GM20000 (cell line): Measurements from ENCODE around the gene GALNTL6.
"Not testable (repeated sequence)": the region's sequence is repeated elsewhere in the genome, so short reads cannot be mapped to it uniquely, and the experiment has no call there.

Source experiments
- DNase-seq: peaks from one replicate; pipeline ENCODE4 v3.0.0; 2012; ENCODE audit warnings: low spot score
- TF ChIP-seq, protein P1 (sequence below): IDR thresholded peaks from 2 replicates; pipeline ENCODE4 v1.5.1; 2012; ENCODE audit warnings: mild to moderate bottlenecking, control low read depth; ENCODE audit errors: extremely low read depth, missing control alignments

GALNTL6 gene

DNA sequence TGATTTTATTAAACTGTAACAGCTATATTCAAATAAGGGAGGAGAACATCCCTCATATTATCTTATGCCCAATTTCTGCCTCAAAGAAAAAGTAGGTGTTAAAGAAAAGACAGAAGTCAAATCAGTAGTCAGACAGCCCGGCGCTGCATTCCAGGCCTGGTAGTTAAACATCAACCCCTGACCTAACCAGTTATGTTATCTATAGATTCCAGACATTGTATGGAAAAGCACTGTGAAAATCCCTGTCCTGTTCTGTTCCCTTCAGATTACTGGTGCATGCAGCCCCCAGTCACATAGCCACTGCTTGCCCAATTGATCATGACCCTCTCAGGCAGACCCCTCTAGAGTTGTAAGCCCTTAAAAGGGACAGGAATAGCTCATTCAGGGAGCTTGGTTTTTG lies 1085.5 kb downstream of the GALNTL6 start:
- TF ChIP-seq, protein P1, sequence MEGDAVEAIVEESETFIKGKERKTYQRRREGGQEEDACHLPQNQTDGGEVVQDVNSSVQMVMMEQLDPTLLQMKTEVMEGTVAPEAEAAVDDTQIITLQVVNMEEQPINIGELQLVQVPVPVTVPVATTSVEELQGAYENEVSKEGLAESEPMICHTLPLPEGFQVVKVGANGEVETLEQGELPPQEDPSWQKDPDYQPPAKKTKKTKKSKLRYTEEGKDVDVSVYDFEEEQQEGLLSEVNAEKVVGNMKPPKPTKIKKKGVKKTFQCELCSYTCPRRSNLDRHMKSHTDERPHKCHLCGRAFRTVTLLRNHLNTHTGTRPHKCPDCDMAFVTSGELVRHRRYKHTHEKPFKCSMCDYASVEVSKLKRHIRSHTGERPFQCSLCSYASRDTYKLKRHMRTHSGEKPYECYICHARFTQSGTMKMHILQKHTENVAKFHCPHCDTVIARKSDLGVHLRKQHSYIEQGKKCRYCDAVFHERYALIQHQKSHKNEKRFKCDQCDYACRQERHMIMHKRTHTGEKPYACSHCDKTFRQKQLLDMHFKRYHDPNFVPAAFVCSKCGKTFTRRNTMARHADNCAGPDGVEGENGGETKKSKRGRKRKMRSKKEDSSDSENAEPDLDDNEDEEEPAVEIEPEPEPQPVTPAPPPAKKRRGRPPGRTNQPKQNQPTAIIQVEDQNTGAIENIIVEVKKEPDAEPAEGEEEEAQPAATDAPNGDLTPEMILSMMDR: no peak
- DNase-seq: no peak

DNA sequence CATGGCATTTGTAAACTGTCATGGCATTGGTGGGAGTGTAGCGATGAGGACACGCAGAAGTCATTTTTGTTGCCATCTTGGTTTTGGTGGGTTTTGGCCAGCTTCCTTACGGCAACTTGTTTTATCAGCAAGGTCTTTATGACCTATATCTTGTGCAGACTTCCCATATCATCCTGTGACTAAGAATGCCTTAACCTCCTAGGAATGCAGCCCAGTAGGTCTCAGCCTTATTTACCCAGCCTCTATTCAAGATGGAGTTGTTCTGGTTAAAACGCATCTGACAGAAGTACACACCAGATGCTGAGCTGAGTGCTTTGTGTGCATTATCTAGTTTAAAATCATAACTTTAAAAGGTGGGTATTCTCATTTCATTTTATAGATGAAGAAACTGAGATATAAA lies 1086.7 kb downstream of the GALNTL6 start:
- TF ChIP-seq, protein P1: no peak
- no peak for DNase-seq

DNA sequence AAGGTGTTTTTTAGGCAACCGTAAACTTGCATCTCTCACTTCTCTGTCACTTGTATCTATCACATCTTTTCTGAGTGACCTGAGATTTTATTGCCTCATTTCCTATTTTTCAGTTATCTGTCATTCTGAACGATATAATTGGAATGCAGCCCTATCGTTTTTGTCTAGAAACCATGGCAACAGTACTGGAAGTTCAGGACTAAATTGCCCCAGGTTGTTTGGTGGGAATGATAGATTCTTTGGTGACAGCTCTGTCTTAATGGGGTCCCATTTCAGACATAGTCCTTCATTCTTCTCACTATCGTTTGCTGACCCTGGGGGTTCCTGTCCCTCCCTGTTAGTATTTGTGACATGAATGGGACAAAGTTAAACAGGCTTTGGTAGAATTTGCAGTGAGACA lies 1087.7 kb downstream of the GALNTL6 start:
- no peak for DNase-seq
- TF ChIP-seq, protein P1: no peak

DNA sequence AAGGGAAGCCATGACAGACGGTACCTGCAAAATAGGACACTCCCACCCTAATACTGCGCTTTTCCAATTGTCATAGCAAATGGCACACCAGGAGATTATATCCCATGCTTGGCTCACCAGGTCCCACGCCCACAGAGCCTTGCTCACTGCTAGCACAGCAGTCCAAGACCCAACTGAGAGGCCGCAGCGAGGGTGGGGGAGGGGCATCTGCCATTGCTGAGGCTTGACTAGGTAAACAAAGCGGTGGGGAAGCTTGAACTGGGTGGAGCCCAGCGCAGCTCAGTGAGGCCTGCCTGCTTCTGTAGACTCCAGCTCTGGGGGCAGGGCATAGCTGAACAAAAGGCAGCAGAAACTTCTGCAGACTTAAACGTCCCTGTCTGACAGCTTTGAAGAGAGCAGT lies 1099.3 kb downstream of the GALNTL6 start:
- not testable (repeated sequence) for DNase-seq

DNA sequence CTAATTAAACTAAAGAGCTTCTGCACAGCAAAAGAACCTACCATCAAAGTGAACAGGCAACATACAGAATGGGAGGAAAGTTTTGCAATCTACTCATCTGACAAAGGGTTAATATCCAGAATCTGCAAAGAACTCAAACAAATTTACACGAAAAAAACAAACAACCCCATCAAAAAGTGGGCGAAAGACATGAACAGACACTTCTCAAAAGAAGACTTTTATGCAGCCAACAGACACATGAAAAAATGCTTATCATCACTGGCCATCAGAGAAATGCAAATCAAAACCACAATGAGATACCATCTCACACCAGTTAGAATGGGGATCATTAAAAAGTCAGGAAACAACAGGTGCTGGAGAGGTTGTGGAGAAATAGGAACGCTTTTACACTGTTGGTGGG lies 1104.2 kb downstream of the GALNTL6 start:
- not testable (repeated sequence) for DNase-seq

DNA sequence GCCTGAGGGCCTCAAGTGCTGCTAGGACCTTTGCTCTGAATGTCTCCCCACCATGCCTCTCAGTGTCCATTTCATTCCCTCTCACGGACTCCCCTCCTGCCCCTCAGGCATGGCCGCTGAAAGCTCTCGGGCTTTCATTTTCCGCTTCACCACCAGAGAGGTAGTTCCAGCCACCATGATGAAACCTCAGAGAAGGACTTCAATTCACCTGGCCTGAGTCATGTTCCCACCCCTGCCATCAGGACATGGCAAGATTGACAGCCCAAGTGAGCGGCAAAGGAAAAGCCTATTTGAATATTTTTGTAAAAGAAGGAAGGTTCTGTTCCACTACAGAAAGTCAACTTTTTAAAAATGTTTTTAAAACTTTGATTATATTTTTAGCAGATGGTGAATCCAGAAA lies 1106.1 kb downstream of the GALNTL6 start:
- DNase-seq: no peak
- TF ChIP-seq, protein P1: no peak

DNA sequence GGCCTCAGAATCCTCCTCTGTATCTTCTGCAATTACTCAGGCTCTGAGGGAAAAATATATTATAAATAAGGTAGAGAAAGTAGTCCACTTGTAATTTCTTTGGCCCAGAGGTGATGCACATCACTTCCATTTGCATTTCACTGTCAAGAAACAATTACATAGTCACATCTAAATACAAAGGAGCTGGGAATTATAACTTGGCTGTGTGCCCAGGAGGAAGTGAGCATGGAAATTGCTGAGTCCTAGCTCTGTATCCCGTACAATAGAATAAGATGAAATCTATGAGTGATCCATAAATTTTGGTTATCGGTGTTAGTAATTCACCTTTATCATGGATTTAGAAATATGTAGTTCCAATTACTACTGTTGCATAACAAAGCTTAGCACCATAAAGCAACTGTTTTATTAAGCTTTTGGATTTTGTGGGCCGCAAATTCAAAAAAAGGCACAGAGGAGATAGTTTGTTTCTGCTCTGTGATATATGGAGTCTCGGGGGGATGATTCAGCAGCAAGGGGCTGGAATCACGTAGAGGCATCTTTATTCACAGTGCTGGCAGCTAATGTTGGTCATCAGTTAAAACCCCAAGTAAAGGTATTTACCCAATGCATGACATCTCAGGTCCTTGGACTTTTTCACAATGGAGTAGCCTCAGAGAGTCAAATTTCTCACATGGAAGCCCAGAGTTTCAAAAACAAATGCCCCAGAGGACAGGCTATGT lies 1114.1 kb downstream of the GALNTL6 start:
- TF ChIP-seq, protein P1: no peak
- no peak for DNase-seq

DNA sequence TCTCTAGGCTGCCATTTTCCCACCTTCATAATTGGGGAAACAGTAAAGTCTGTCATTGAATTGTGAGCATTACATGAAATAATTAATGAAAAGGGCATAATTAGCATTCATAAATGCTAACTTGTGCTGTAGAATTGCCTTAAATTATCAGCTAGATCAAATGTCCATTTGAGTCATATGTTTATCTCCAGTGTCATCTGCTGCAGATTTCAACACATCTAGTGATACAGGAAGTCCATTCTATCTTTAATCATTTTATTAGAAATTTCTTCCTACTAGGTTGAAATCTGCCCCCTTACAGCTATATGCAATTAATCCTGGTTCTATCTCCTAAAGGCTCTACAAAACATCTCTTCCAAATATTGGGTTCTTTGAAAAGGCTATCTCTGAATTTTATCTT lies 1115.1 kb downstream of the GALNTL6 start:
- TF ChIP-seq, protein P1: no peak
- no peak for DNase-seq
